PC-9 (cell line): ENCODE data around the gene CD53. TPM values are rescaled to one million over a fixed set of nuclear protein-coding genes. Genes with fewer than 3 reads are reported as not detected.

Source experiments
- BruUV-seq: library from RNA; stranded (reverse); fragments of 400-500 nt; replicated peaks from 2 replicates; lab custom pipeline; 2021; lab: Mats Ljungman, UMichigan
- CTCF ChIA-PET: fragments of 300-600 bp; sonication (Branson Sonifier 250); formaldehyde crosslinking; loops from one replicate; lab custom pipeline; 2022; ENCODE audit warnings: antibody characterized with exemption; lab: Charles Lee
- POLR2A ChIA-PET: fragments of 300-600 bp; sonication (Branson Sonifier 250); formaldehyde crosslinking; loops from one replicate; lab custom pipeline; 2022; ENCODE audit warnings: antibody characterized with exemption; ENCODE audit not compliant: unreplicated experiment; lab: Charles Lee
- DNase-seq, 2 experiments: peaks; one replicate each; pipeline versions ENCODE4 v3.0.0 to v3.0.0-alpha.2; 2015 to 2022; ENCODE audit warnings: mixed read lengths in 1 of 2
- H2AFZ ChIP-seq: fragments of 200-600 bp; sonication (generic); 2 replicates; pipeline ENCODE4 v1.8.1; 2017; ENCODE audit warnings: antibody characterized with exemption
- H3F3A ChIP-seq: fragments of 200-600 bp; sonication (generic); 2 replicates; pipeline ENCODE4 v1.8.1; 2017; ENCODE audit warnings: antibody characterized with exemption, mild to moderate bottlenecking, low read depth; ENCODE audit not compliant: insufficient read depth
- H3K27ac ChIP-seq: fragments of 200-600 bp; sonication (generic); 2 replicates; pipeline ENCODE4 v1.6.1; 2016; ENCODE audit warnings: mixed run types
- H3K27me3 ChIP-seq: fragments of 200-600 bp; sonication (generic); 2 replicates; pipeline ENCODE4 v1.6.1; 2016; ENCODE audit warnings: low read depth, mixed run types; ENCODE audit not compliant: insufficient read depth
- H3K36me3 ChIP-seq: fragments of 200-600 bp; sonication (generic); 2 replicates; pipeline ENCODE4 v1.6.1; 2016; ENCODE audit warnings: low read depth, mixed run types
- H3K4me1 ChIP-seq: fragments of 200-600 bp; sonication (generic); replicated peaks from 2 replicates; pipeline ENCODE4 v1.6.1; 2016; ENCODE audit warnings: mixed run types; ENCODE audit not compliant: insufficient read depth
- H3K4me2 ChIP-seq: fragments of 200-600 bp; sonication (generic); 2 replicates; pipeline ENCODE4 v1.6.1; 2017; ENCODE audit warnings: mixed run types
- H3K4me3 ChIP-seq: fragments of 200-600 bp; sonication (generic); 2 replicates; pipeline ENCODE4 v1.6.1; 2016; ENCODE audit warnings: mixed run types
- H3K79me2 ChIP-seq: fragments of 200-600 bp; sonication (generic); 2 replicates; pipeline ENCODE4 v1.6.1; 2017; ENCODE audit warnings: low read depth, mixed run types
- H3K9me2 ChIP-seq: fragments of 200-600 bp; sonication (generic); 2 replicates; pipeline ENCODE4 v1.8.1; 2017; ENCODE audit warnings: mild to moderate bottlenecking; ENCODE audit not compliant: insufficient read depth
- H3K9me3 ChIP-seq: fragments of 200-600 bp; sonication (generic); 2 replicates; pipeline ENCODE4 v1.8.1; 2016; ENCODE audit warnings: low read depth; ENCODE audit not compliant: insufficient read depth
- H4K20me1 ChIP-seq: fragments of 200-600 bp; sonication (generic); 2 replicates; pipeline ENCODE4 v1.8.1; 2017; ENCODE audit not compliant: insufficient read depth
- CTCF ChIP-seq: fragments of 200-600 bp; sonication (generic); conservative IDR thresholded peaks from 2 replicates; pipeline ENCODE4 v1.6.1; 2017; ENCODE audit warnings: mixed run types, antibody characterized with exemption, mild to moderate bottlenecking, moderate library complexity
- EZH2 ChIP-seq: fragments of 200-600 bp; sonication (generic); IDR thresholded peaks from 2 replicates; pipeline ENCODE4 v1.8.0; 2017; ENCODE audit warnings: antibody characterized with exemption, low read depth
- intact Hi-C: fragments of 100-400 bp; cut with micrococcal nuclease; formaldehyde crosslinking; loops from one replicate; pipeline ENCODE4 v1.10.0; 2022; ENCODE audit not compliant: unreplicated experiment
- total RNA-seq: library from RNA; stranded (reverse); gene quantifications from 2 replicates; pipeline ENCODE4 v1.2.3, GENCODE V29; 2021

CD53 gene
- total RNA-seq, 1 experiment from 2014 or later, result not detected

- Histone ChIP-seq H3K4me1 (no peaks in the 10 kb centered on the region), H3K36me3 (no peaks in the 10 kb centered on the region), H4K20me1 (no peaks in the 10 kb centered on the region), H3K27ac (no peak overlapping the region), H2AFZ (no peak overlapping the region), H3K9me2 (no peaks in the 10 kb centered on the region), H3K27me3 (peaks cover 23% of the 10 kb centered on the region; the same call in 1 of the 2 replicates), H3K4me2 (no peak overlapping the region), H3K79me2 (no peaks in the 10 kb centered on the region), H3K9me3 (no peaks in the 10 kb centered on the region), H3F3A (no peaks in the 10 kb centered on the region), H3K4me3 (no peak overlapping the region)
- no peak for DNase-seq
- ChIA-PET CTCF (no interaction called here), POLR2A (no interaction called here)
- no TSS peak for BruUV-seq
- intact Hi-C loops, result no loop called here
- TF ChIP-seq EZH2, result no peak
- no peak for TF ChIP-seq CTCF
Observed at GRCh38 chr1:110846861-110847260, 26.1 kb upstream of the CD53 start.

DNA sequence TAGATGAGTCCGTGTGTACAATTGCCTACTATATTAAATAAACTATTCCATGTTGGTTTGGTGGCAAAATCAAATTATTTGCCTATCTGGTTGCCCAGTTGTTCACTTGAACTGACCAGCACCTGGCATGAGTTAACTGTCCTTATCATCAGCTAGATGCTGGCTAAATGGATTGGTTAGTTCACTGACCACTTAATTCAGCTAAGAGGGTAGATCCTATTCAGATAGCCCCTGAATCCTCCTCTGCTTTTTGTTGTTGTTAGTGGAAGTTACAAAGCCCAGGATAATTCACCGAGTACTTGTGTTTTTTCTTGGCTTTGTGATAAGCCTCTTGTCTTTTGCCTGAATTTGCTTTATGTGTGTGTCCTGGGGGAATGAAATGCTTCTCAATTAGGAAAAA, 22.8 kb upstream of the CD53 start:
- Histone ChIP-seq H3K36me3 (no peaks in the 10 kb centered on the region), H3K27me3 (peaks cover 52% of the 10 kb centered on the region)

DNA sequence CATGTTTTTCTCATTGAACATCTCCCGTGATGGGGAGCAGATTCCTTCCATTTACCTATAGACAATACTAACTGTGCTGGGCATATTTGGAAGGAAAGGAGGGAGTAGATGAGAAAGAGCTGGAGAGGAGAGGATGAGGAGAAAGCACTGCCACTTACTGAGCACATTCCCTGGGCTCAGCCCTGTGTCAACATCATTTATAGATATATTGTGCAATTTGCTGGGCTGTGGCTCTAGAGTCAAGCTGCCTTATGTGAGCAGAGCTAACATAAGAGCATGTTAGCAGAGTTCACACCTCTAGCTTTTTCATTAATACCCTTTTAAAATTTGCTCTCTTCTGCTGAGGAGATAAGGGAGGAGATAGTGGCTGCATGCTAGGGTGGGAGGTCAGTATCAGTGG, 22.3 kb upstream of the CD53 start:
- H2AFZ ChIP-seq, result no peak overlapping the region
- DNase-seq, result no peak
- H3K27ac ChIP-seq, result no peak overlapping the region
- intact Hi-C loops, result no loop called here
- no peaks in the 10 kb centered on the region for H3K9me2 ChIP-seq
- no peaks in the 10 kb centered on the region for H3K9me3 ChIP-seq
- no peak overlapping the region for H3K4me2 ChIP-seq
- TF ChIP-seq EZH2 (no peak), CTCF (no peak)
- H3K27me3 ChIP-seq, result peaks cover 57% of the 10 kb centered on the region
- no TSS peak for BruUV-seq
- H3F3A ChIP-seq, result no peaks in the 10 kb centered on the region
- H3K79me2 ChIP-seq, result no peaks in the 10 kb centered on the region
- H3K4me1 ChIP-seq, result no peaks in the 10 kb centered on the region
- no peak overlapping the region for H3K4me3 ChIP-seq
- POLR2A ChIA-PET, result no interaction called here
- no peaks in the 10 kb centered on the region for H3K36me3 ChIP-seq
- CTCF ChIA-PET, result interaction anchor here (0.6 kb wide), 1 partner anchor 94 kb away, joined by 3 read pairs; no protein-coding TSS in a partner anchor
- H4K20me1 ChIP-seq, result no peaks in the 10 kb centered on the region

More for the DNA sequence above, 22.8 kb upstream of the CD53 start:
- no peaks in the 10 kb centered on the region for H3K9me2 ChIP-seq
- no peaks in the 10 kb centered on the region for H3K79me2 ChIP-seq
- H3K4me3 ChIP-seq, result no peak overlapping the region
- no peak for DNase-seq
- no peak overlapping the region for H3K27ac ChIP-seq
- no peak overlapping the region for H3K4me2 ChIP-seq
- intact Hi-C loops, result no loop called here
- H3K4me1 ChIP-seq, result no peaks in the 10 kb centered on the region
- no peak overlapping the region for H2AFZ ChIP-seq
- TF ChIP-seq CTCF (no peak), EZH2 (no peak)
- no TSS peak for BruUV-seq
- ChIA-PET POLR2A (no interaction called here), CTCF (no interaction called here)
- H3K9me3 ChIP-seq, result no peaks in the 10 kb centered on the region
- H4K20me1 ChIP-seq, result no peaks in the 10 kb centered on the region
- H3F3A ChIP-seq, result no peaks in the 10 kb centered on the region
